NCI-H460 (cell line): ENCODE results near the gene MAU2. TPM values are rescaled to one million over a fixed set of nuclear protein-coding genes. Genes with fewer than 3 reads are reported as not detected.
A peak's percentile ranks its signal among the peaks of the same experiment; 100 is the strongest.

Source experiments
- DNase-seq: peaks from one replicate; pipeline ENCODE4 v3.0.0-alpha.2; 2016; ENCODE audit warnings: low read depth; ENCODE audit errors: extremely low read depth
- total RNA-seq: library from RNA; depleted of rRNA; stranded (reverse); fragments of >200 nt; shearing (Covaris generic); gene quantifications from 2 replicates; pipeline ENCODE4 v1.2.3, GENCODE V29; 2014

MAU2 gene
- total RNA-seq, 1 experiment from 2014 or later = 19.4 TPM

DNA sequence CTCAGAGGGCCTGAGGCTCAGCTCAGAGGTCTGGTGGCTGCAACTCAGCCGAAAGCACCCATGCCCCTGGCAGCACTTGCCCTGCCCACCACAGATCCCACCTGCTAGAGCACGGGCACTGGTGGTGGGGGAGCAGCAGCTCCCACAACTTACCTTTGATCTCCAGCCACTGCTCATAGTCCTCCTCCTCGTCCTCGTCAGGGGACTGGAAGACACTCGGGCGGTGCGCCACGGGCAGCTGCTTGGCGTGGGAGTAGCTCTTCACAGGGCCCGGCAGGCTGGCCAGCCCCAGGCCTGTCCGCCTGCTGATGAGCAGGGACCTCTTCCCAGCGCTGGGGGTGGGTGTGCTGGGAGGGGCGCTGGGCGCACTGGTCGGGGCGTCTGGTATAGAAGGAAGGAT lies 14.9 kb upstream of the MAU2 start:
- no peak for DNase-seq

DNA sequence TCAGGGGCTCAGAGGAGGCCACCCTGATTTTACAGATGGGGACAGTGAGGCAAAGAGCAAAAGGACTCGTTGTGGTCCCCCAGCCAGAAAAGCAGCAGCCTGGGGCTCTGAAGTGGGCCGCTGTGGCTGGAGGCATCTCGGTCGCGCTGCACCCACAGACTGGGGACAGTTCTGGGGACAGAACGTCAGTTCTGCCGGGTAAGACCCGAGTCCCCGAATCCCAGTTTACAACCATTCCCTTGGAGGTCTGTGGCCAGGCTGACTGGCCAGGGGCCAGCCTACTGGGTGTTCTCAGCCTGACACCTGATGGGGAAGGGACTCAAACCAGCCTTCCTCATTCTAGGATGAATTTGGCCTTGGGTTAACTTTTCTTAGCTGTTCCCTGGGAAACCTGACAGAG lies 14.4 kb upstream of the MAU2 start:
- no peak for DNase-seq

DNA sequence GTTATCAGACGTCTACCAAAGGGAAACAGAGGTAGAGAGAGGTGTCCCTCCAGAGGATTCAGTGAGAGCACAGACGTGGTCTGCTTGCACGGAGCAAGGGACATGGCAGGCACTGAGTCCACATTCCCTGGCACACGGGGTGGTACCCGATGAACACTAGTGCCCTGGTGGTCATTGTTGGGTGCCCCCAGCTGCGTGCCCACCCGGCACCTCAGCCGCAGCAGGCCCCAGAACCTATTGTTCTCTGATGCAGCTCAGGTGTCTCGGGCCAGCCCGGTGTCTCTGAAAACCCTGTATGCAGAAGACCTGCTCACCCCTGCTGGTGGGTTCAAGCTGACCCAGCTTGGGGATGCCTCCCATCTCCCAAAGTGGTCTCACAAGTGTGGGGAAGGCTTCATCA lies 12.3 kb upstream of the MAU2 start:
- DNase-seq = no peak

DNA sequence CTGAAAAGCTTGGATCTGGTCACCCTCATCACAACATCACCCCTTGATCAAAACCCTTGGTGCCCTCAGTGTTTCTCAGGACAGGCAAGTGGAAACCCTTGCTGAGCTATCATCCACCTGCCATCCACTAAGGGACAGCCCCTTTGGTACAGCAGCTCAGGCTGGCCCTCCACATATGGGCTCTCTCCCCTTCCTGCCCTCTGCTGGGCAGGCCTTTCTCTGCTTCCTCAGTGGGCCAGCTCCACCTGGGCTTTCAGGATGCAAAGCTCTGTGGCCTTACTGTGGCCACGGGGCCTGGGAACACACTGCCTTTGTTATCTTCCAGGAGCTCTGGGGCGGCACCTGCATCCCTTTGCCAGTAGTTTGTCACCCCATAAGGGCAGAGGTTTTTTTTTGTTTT lies 5.2 kb upstream of the MAU2 start:
- DNase-seq = no peak

DNA sequence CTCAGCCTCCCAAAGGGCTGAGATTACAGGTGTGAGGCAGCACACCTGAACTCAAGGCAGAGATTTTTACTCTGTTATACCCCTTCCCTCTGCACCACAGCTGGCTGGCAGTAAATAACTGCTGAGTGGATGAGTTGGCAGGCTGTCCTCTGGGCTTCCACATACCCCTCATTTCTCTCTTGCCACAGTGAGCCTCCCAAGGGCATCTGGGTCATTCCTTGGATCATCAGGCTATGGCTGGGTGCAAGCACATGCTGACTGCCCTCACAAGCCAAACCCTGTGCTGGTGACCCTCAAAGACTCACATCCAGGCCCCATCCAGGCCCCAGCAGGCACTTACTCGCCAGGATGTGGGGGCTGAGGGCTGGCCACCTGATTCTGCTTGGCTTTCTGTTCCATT lies 4.5 kb upstream of the MAU2 start:
- DNase-seq = no peak

DNA sequence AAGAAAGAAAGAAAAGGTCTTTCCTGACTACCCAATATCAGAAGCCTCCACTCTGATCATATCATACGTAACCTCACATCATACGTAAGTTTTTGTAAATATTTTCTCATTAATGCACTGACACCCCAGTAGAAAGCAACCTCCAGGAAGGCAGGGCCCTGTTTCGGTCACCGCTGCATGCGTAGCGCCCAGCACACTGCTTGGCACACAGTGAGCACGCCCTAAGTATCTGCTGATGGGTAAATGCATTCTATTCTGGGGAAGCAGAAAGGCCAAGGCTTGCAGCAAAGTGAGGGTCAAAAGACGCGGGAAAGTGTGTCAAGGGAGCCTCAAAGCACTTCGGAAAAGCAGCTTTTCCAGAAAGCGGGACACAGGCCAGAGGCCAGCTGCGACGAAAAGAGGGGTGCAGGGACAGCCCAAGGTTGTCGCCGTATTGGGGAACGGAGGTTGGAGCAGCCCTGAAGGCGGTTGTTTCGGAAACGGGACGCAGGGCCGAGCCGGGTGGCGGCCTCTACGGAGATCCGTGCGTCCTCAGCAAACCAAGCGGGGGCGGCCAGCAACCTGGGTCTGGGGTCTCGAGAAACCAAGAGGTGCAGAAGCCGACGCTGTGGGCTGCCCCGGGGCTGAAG lies 783 bp upstream of the MAU2 start:
- DNase-seq = no peak

DNA sequence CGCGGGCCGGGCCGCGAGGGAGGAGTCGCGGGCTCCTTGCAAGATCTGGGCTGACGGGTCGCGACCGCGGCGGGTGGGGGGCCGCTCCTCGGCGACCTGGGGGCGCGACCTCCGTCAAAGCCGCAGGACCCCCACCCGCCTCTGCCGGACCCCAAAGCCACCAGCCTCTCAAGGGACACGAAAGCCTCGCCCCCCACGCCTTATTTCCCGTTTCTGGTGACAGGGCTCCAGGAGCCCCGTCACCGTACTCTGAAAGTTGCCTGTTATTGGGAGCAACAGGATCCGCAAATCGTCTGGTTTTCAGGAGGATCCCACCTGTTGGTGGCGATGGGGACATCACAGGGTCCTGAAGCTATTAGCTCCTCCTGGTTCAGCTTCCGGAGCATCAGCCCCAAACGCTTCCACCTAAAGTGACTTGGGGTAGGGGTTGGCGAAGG lies 530 bp downstream of the MAU2 start:
- DNase-seq = no peak

DNA sequence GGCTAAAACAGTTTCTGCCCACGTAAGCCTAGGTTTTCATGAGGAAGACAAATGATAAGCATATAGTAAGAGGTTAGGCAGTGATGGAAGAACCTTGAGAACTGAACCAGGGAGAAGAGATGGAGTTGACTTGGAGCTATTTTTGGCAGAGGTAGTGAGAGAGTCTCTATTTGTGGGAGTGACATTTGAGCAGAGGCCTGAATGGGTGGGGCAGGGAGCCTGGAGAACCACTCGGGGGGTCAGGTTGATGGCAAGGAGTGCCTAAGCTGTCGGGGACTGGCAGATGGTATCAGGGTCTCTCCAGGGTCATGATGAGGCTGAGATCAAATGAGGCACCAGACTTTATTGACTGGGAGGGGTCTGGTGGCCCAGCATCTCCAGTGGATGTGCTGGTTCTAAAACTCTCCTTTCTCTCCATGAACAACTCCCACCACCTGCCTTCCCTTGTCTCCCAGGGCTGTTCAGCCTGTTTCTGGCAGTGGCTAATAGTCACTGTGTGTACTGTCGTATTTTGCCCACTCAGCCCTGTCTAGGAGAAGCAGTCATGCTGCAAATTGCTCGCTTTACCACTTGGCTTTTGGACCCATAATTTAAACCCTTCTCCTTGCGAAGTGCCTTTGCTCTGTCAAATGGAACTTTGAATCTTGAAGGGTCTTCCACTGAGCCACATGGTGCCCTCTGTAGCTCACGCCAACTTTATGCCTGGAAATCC lies 3.6 kb downstream of the MAU2 start:
- DNase-seq = no peak

DNA sequence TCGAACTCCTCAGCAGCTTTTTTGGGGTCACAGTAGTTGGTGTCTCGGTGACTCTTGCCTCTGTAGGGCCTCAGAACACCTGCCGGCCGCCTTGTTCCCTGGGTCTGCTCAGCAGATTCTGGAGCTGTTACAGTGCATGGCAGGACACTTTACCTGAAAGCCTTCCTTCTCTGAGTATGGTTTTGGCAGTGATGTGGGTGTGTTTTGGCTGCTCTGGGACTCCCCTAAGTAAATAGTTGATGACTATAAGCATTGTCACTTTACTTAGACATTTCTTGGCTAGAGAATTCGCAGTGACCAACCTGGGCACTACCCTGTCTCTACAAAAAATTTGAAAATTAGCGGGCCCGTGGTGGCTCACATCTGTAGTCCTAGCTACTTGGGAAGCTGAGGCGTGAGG lies 7.0 kb downstream of the MAU2 start:
- no peak for DNase-seq

DNA sequence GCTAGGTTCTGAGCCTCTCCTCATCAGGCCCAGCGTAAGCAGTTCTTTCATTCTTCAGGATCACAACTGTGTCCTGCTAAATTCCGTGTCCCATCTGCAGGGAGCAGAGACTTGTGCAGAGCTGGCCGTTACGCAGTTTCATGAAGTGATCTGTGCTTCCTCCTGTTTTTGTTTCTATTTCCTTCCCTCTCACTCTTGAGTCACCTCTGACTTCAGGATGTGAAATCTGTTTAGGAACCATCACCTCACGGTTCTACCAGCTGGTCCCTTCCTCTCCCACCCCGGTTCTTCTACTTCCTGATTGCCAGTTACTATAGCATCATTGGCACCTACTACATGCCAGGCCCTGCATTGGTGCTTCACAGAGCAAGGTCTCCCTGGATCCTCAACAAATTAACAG lies 8.5 kb downstream of the MAU2 start:
- no peak for DNase-seq

DNA sequence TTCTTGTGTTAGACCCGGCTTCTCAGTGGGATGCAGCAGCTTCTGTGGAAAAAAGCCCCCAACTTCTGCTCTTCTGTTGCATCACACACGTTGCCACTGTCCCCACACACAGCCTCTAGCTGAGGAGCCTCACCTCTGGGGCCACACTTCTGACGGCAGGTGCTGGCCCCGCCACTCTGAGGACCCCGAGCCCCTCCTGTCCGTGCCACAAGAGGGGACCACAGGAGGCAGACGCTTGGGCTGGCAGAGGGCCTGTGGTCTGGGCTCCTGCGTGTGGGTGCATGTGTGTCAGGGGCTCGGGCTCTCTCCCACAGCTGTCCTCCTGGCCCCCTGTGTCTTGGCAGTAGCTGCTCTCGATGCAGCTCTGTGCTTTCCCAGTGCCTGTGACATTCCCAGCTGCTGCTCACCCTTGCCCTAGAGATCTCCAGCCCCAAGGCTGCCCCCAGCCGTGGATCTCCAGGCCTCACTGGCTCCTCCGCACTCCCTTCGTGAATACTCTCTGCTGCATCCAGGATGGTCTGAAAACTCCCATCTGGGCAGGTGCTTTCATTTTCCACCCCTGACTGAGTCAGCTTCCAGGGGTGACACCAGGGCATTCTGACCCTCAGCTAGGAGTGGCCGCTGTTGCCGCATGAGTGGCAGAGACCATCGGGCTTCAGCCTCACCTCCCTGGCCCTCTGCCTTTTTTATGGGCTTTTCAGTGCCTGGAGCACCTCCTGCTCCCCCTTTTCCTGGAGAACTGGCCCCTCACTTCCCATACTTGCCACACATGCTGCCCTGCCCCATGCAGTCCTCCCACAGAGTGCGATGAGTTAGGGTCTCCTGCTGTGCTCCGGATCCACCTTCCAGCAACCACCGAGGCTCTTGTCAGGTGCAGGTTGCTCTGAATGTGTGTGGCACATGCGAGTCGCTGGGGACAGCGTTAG lies 13.7 kb downstream of the MAU2 start:
- no peak for DNase-seq

DNA sequence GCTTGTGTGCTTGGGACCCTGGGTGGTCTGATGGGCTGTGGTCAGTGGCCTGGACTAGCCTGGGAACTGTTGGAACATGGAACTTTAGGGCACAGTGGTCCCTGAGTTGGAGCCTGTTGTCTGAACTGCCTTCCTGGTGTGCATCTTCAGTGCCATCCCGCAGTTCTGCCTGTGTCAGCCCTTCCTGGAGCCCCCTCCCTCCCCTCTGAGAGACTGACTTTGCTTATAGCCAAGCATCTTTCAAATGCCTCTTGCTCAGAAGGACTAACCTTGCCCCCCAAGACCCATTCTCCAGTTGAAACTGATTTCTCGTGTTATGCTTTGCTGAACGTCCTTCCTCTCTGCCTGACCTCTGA lies 14.3 kb downstream of the MAU2 start:
- no peak for DNase-seq

DNA sequence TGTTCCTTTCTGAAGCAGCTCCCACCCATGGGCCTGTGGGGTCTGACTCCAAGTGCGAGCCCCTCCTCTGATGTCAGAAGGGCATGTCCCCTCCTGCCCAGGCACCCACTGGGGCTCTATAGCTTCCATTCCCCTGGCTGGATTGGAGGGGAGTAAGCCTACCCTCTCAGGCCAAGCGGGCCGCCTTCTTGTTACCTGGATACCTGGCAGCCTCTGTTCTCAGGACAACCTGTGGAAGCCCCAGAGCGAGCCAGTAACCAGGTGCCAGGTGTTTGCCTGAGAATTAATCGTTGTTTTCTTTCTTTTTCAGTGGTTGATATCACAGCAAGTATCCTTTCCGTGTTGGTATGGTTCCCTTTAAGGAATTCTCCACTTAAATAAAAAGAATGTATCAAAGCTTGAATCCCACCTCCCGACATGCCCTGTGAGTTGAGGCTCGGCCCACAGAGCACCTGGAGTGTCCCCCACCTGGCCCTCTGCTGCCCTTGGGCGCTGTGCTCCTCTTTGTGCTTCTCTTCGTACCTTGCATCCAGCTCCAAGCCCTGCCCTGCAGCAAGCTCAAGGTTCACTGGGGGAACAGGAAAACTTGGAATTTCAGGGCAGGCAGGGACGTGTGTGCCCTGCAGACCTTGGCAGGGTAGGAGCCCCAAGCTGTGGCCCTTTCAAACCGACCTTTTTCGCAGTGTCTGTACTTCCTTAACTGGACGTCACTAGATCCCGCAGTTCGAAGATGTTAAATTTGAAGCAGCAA lies 15.0 kb downstream of the MAU2 start:
- DNase-seq = no peak

DNA sequence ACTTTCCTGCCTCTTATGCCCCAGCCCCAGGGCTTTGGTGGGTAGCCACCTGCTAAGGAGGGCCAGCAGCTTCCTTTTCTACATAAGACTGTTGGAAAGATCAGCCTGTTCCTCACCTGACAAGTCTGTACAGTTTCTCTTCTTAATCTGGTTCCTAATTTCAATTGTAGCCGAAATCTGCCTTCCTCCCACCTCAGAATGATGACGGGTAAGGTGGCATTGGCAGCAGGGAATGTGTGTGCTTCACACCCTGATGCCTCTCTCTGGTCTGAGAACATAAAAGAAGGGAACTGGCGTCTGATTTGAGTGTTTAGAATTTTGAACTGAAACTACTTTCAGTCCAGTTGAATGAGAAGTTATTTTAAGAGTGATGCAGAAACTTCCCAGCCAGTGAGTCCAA lies 16.0 kb downstream of the MAU2 start:
- DNase-seq = no peak

DNA sequence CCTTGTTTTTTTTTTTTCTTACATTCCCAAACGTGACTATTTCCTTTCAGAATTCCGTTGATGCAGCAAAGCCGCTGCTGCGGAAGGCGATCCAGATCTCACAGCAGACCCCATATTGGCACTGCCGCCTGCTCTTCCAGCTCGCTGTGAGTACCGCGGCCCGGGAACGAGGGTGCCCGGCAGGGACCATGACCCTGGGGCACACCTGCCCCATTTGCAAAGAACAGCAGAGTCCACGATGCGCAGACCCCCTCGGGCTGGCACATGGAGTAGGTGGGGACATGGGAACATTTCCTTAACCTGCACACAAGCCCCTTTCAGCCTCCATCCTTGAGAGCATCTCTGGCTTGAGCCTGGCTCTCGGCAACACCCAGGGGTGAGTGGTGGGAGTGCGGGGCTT lies 16.5 kb downstream of the MAU2 start:
- DNase-seq = no peak

DNA sequence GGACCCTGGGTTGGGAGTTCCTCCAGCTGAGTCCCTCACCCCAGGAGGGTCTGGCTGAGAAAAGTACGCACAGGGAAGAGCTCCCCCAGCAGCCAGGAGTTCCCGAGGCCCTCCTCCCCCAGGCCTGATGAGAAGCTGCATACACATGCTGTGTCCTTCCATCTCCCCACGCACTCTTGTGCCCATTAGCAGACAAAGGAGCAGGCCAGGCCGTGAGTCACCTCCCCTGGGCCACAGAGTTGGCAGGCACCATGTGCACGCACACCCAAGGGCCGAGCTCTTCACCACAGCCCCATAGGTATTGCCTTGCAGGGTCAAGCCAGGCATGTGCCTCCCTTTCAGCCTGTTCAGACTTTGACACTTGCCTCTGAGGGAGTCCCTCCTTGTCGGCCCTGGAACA lies 17.5 kb downstream of the MAU2 start:
- no peak for DNase-seq

DNA sequence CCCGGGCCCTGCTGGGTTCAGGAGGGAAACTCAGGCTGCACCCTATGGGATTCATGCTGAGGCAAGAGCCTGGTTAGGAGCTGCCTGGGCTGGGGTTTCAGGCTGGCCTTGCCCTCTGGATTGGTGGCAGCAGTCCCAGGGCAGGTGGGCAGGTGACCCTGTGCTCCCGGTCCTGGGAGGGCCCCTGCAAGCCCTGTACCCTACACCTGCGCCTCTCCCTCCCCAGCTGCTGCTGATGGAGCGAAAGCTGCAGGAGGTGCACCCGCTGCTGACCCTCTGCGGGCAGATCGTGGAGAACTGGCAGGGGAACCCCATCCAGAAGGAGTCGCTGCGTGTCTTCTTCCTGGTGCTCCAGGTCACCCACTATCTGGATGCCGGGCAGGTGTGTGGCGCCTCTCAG lies 20.4 kb downstream of the MAU2 start:
- DNase-seq = no peak

DNA sequence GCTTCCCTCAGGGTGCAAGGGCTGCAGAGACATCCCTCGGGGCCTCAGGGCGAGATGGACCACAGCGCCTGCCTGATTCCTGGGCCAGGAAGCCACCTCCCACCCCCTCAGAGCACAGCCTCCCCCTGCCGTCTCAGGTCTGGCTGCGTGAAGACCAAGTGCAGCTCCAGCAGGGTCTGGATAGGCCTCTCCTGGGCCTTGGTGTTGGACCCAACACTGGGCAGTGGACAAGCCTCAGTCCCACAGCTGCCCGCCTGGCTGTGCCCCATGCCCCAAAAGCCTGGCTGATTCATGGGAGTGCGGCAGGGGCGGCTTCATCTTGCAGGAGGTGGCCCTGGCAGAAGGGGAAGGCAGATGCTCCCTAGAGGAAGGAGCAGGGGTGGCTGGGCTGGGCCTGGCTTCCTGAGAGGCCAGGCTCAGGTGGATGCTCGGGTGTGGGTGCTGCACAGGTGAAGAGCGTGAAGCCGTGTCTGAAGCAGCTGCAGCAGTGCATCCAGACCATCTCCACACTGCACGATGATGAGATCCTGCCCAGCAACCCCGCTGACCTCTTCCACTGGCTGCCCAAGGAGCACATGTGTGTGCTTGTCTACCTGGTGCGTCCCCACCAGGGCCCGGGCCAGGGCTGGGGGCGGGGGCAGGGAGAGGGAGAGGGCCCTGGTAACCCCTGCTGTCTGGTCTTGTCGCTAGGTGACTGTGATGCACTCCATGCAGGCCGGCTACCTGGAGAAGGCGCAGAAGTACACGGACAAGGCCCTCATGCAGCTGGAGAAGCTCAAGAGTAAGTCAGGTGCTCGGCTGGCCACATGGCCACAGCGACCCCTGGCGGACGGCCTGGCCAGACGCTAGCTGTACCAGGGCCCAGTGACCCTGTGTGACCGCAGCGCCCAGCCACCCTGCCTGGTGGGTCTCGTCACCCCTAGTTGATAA lies 21.7 kb downstream of the MAU2 start:
- DNase-seq = peak; percentile 33

DNA sequence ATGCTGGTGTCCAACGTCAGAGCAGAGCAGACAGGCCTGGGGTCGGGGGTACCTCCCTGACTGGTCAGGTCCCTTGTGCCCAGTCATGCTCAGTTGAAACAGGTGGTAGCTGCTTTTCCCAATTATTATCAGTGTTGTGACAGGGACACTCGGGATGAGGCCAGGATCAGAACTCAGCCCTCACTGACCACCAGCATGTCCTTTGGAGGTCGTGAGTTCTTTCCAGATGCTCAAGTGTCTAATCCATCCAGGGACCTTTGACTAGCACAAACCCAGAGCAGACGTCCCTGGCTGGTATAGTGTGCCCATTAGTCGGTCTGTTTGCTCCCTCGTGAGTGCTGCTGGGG lies 22.4 kb downstream of the MAU2 start:
- no peak for DNase-seq

DNA sequence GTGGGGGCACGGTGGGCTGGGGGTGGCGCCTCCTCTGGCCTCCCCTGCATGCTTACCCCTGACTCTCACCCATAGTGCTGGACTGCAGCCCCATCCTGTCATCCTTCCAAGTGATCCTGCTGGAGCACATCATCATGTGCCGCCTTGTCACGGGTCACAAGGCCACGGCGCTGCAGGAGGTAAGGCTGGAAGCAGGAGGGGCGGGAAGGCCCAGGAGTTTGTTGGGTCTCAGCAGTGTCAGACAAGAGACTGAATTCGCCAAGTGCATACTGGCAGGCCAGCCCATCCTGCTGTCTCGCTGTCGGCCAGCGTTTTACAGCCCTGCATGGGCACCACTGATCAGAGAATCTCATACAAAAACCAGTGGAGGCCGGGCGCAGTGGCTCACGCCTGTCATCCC lies 23.1 kb downstream of the MAU2 start:
- no peak for DNase-seq
